Spinal cord (tissue), 10 donors: ENCODE measurements around the gene TOR3A. TPM values are rescaled to one million over a fixed set of nuclear protein-coding genes. Genes with fewer than 3 reads are reported as not detected.

Experiments used
- DNase-seq, 6 donors: peaks; one replicate each; pipeline versions ENCODE4 v3.0.0 to v3.0.0-alpha.2; 2013 to 2015; ENCODE audit warnings: low spot score in 6 of 6, low read depth in 4 of 6
- H3K27ac ChIP-seq: one replicate; pipeline ENCODE4 v1.5.1; 2013; ENCODE audit warnings: low read depth, low read length, control low read depth
- H3K27me3 ChIP-seq: one replicate; pipeline ENCODE4 v1.6.1; 2013; ENCODE audit warnings: low read length; ENCODE audit not compliant: control insufficient read depth, insufficient read depth
- H3K36me3 ChIP-seq: one replicate; pipeline ENCODE4 v1.6.1; 2013; ENCODE audit warnings: low read length; ENCODE audit not compliant: control insufficient read depth, insufficient read depth
- H3K4me1 ChIP-seq: one replicate; pipeline ENCODE4 v1.6.1; 2013; ENCODE audit warnings: low read length; ENCODE audit not compliant: control insufficient read depth, insufficient read depth
- H3K4me3 ChIP-seq: one replicate; pipeline ENCODE4 v1.5.1; 2013; ENCODE audit warnings: low read depth, low read length, control low read depth
- H3K9me3 ChIP-seq: one replicate; pipeline ENCODE4 v1.6.1; 2013; ENCODE audit warnings: low read length; ENCODE audit not compliant: control insufficient read depth, insufficient read depth
- WGBS: methylation state at CpG from one replicate; pipeline ENCODE4 v1.1.5; 2013; ENCODE audit warnings: missing lambda C conversion rate; ENCODE audit not compliant: insufficient coverage; 5-methylcytosine and 5-hydroxymethylcytosine counted together
- polyA plus RNA-seq, 2 donors: library from polyadenylated mRNA; unstranded; fragments of 120-200 nt; gene quantifications; one replicate each; pipeline ENCODE4 v1.2.1, GENCODE V29; 2013; ENCODE audit not compliant: insufficient read length in 2 of 2
- total RNA-seq, 2 donors: library from RNA; depleted of rRNA in 1 of 2; stranded (reverse); fragments of 120-200 nt in 1 of 2; fragments of >200 nt in 1 of 2; gene quantifications; one replicate each; pipeline versions ENCODE4 v1.2.3 to v1.2.4, GENCODE V29; 2013 to 2014
- donor health status: healthy.

TOR3A gene
- total and polyA plus RNA-seq, 4 donors = 18.3 to 27.4 (median 22.5) TPM

DNA sequence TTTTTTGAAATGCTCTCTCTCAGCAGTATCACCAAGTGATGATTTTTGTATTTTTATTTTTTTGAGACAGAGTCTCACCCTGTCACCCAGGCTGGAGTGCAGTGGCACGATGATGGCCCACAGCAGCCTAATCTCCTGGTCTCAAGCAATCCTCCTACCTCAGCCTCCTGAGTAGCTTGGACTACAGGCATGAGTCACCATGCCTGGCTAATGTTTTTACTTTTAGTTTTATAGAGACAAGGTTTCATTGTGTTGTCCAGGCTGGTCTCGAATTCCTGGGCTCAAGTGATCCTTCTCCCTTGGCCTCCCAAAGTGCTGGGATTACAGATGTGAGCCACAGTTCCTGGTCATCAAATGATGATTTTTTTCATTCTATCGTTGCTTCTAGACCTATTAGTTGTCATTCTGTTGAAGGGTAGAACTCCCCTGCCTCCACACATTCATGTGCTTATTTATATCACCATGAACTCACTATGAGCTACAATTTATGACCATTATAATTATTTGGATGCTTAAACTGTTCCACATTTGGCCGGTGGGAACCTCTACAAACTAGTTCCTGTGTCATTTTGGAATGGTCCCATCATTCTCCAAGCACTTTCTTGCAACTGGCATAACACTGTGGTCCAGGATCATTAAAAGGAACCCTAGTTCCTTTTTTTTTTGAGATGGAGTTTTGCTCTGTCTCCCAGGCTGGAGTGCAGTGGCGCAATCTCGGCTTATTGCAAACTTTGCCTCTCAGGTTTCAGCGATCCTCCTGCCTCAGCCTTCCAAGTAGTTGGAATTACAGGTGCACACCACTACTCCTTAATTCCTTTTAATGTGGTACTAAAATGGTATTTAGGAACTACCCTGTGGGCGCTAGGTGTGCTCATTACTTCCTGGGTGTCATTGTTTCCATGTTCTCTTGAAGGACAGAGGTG, 20.2 kb upstream of the TOR3A start:
- no CpG with 5 or more reads among the region's 8 CpGs for WGBS

DNA sequence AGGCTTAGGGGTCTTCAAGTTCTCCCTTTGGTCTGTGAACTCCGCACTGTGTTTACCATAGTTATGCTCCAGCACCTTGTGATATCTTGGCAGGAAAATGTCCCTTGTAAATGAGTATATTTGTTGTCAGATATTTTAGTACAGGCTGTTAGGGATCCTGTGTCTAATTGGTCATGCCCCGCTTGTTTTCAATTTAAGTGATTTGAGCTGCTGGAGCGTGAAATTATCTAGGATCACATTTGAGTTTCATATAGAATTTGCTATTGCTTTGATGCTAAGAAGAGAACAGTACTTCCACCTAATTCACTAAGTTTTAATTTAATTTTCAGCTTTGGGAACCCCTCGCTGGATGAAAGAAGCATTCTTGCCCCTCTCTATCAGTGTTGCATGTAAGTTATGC, 15.4 kb upstream of the TOR3A start:
- Histone ChIP-seq H3K27ac (no peak overlapping the region), H3K36me3 (peaks cover 17% of the 10 kb centered on the region)
- 83% methylated on average over 2 of the region's 4 CpGs for WGBS

More for the DNA sequence above, 20.2 kb upstream of the TOR3A start:
- Histone ChIP-seq H3K4me1 (no peaks in the 10 kb centered on the region), H3K36me3 (peaks cover 4% of the 10 kb centered on the region), H3K9me3 (no peaks in the 10 kb centered on the region), H3K4me3 (no peak overlapping the region), H3K27ac (no peak overlapping the region), H3K27me3 (no peaks in the 10 kb centered on the region)
- DNase-seq = no peak

DNA sequence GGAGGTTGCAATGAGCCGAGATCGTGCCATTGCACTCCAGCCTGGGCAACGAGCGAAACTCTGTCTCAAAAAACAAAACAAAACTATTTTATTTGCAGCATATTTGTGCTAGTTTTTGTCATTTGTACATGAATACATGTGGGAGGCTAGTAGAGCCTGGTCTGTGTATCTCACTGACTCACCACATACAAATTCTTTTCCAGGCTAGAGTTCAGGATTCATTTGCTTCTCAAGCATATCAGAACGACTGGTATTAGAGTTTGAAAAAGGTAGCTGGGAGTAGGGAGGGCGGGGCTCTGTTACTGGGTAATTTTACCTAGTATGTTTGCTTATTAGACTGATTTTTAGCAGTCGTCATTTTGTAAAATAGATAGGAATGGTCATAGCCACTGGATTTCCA, 4.5 kb upstream of the TOR3A start:
- H3K4me3 ChIP-seq = no peak overlapping the region
- H3K36me3 ChIP-seq = peaks cover 2% of the 10 kb centered on the region
- H3K27ac ChIP-seq = no peak overlapping the region
- H3K27me3 ChIP-seq = no peaks in the 10 kb centered on the region
- H3K4me1 ChIP-seq = peaks cover 8% of the 10 kb centered on the region
- WGBS = 100% methylated on average over 2 of the region's 7 CpGs
- no peak for DNase-seq
- no peaks in the 10 kb centered on the region for H3K9me3 ChIP-seq

More for the DNA sequence above, 15.4 kb upstream of the TOR3A start:
- H3K27me3 ChIP-seq = no peaks in the 10 kb centered on the region
- no peaks in the 10 kb centered on the region for H3K4me1 ChIP-seq
- peak in 1 of 6 donors; percentile 50 for DNase-seq
- H3K9me3 ChIP-seq = no peaks in the 10 kb centered on the region
- H3K4me3 ChIP-seq = no peak overlapping the region

DNA sequence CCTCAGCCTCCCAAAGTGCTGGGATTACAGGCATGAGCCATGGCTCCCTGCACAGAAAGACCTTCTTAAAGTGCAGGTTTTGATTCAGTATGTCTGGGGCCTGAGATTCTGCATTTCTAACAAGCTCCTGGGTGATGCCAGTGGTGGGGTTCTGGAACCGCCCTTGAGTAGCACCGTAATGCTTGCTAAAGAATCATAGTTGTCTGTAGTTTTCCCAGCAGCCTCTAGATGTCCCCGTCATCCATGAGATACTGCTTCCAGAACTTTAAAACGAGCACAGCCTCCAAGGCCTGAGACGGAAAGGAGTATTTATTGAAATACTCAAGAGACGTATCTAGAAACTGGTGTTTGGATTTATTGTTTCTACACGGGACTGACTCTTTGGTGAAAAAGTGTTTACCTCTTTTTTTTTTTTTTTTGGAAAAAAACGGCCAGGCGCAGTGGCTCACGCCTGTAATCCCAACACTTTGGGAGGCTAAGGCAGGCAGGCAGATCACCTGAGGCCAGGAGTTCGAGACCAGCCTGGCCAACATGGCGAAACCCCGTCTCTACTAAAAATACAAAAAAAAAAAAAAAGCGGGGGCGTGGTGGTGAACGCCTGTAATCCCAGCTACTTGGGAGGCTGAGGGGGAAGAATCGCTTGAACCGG, 2.6 kb upstream of the TOR3A start:
- Histone ChIP-seq H3K4me1 (peaks cover 20% of the 10 kb centered on the region), H3K9me3 (no peaks in the 10 kb centered on the region), H3K4me3 (no peak overlapping the region), H3K27ac (no peak overlapping the region), H3K27me3 (no peaks in the 10 kb centered on the region), H3K36me3 (peaks cover 2% of the 10 kb centered on the region)
- WGBS = 10% methylated on average over 2 of the region's 18 CpGs
- peak; percentile 41 to 94 (median 63) for DNase-seq

DNA sequence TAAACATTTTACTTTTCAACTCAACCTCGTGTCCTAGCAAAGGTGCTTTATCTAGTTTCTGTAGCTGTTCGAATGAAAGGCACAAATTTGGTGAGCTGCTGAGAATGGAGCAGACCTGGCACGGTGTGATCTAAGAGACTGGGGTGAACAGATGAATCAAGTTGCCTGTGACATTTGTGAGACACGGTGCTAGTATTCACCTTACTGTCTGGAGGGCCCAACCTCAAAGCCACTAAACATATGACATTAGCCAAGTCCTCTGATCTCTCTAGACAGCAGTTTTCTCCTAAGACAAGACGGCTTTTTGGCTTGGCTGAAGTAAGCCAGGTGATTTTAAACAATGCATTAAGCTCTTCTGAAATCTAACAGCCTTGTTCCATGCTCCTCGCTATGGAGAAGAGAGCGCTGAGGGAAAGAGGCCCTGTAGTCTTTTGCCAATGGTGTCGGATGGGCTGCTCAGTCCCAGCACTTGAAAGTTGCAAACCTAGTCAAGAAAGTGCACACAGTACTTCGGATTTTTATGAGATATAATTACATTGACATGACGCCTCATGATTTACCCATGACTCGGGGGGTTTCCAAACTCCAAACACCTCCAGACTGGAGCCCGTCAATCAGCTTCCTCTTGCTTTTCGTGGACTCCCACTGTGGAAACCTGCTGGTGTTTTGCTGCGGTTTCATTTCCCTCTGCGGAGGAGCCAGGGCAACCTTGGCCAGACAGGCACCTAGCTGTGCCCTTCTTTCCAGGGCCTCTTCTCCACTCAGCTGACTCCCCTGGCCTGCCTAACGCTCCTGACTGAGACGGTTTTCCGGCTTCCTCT, 794 bp upstream of the TOR3A start:
- H3K27ac ChIP-seq = peak overlapping the region; percentile 67
- peaks cover 20% of the 10 kb centered on the region for H3K4me1 ChIP-seq
- DNase-seq = no peak
- H3K9me3 ChIP-seq = no peaks in the 10 kb centered on the region
- 41% methylated on average over 13 of the region's 18 CpGs for WGBS
- H3K4me3 ChIP-seq = peak overlapping the region; percentile 73
- peaks cover 14% of the 10 kb centered on the region for H3K36me3 ChIP-seq
- no peaks in the 10 kb centered on the region for H3K27me3 ChIP-seq

DNA sequence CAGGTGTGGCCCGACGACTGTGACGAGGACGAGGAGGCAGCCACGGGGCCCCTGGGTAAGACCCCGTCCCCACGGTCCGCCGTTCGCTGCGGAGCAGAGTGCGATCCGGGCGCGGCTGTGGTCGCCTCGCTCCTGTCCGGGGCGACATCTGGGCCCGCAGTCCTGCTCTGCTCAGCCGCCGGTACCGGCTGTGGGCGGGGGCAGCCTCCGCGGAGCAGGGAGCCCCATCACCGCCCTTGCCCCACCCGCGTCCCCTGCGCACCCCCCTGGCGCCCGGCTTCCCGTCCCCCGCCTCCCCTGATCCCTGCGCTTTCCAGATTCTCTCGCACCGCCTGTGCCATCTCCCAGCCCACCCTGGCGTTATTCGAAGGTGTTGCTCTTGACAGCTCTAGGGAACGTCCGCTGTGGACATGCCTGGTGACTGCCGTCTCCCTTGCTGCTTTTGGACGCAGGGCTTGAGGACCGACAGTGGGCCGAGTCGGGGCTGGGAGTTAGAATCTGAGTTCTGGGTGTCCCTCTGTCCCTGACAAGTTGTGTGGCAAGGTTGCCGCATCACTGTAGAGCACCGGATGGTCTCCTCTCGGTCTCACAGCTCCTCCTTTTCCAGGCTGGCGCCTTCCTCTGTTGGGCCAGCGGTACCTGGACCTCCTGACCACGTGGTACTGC, 596 bp downstream of the TOR3A start:
- 0% methylated on average over 51 of the region's 52 CpGs for WGBS
- peak in 4 of 6 donors; percentile 5 to 63 (median 46) for DNase-seq
- Histone ChIP-seq H3K27ac (no peak overlapping the region), H3K27me3 (no peaks in the 10 kb centered on the region), H3K4me1 (peaks cover 20% of the 10 kb centered on the region), H3K4me3 (peak overlapping the region; percentile 73), H3K9me3 (no peaks in the 10 kb centered on the region), H3K36me3 (peaks cover 21% of the 10 kb centered on the region)

DNA sequence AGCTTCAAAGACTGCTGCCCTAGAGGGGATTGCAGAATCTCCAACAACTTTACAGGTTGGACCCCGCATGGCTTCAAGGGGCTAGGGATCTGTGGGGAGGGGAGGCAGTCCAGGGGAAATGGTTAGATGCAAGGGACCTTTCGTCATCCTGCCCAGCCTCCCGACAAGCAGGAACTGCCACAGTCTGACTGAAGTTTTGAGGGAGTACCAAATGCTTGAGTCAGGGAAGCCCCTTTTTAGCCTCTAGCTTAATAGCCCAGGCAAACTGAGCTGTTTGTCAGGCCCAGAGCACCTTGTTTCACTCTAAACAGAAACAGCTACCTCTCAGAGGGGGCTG, 1.1 kb downstream of the TOR3A start:
- Histone ChIP-seq H3K27ac (no peak overlapping the region), H3K36me3 (peaks cover 26% of the 10 kb centered on the region), H3K9me3 (no peaks in the 10 kb centered on the region), H3K4me1 (peaks cover 20% of the 10 kb centered on the region), H3K27me3 (no peaks in the 10 kb centered on the region), H3K4me3 (peak overlapping the region; percentile 73)
- WGBS = 0% methylated on average over 1 of the region's 3 CpGs
- no peak for DNase-seq

DNA sequence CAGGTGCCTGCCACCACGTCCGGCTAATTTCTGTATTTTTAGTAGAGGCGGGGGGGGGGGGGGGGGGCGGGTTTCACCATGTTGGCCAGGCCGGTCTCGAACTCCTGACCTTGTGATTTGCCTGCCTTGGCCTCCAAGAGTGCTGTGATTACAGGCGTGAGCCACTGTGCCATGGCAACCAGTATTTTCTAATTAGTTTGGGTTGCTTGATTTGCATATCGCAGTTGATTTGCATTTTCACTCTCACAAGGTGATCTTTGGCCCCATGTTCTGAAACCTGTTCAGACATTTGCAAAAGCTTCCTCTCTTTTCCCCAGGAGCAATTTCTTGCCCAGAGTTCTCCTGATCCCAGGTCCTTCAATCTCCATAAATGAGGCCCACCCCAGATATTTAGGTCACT, 1.7 kb downstream of the TOR3A start:
- no peak overlapping the region for H3K4me3 ChIP-seq

DNA sequence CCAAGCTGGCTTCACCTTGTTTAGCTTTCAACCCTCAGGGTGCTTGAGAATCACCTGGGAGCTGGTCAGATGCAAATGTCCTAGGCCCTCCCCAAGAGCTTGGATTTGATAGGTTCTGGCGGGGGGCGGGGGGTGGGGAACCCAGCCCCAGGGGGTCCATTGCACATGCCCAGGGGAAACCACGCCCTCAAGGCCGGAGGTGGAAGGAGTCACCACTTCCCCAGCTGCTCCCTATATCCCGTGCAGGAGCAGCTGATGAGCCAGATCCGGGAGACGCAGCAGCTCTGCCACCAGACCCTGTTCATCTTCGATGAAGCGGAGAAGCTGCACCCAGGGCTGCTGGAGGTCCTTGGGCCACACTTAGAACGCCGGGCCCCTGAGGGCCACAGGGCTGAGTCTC, 5.8 kb downstream of the TOR3A start:
- WGBS = 55% methylated on average over 10 of the region's 11 CpGs

More for the DNA sequence above, 1.7 kb downstream of the TOR3A start:
- H3K4me1 ChIP-seq = peaks cover 20% of the 10 kb centered on the region
- no peak for DNase-seq
- H3K27ac ChIP-seq = no peak overlapping the region
- no peaks in the 10 kb centered on the region for H3K9me3 ChIP-seq
- WGBS = 71% methylated on average over 1 of the region's 8 CpGs
- no peaks in the 10 kb centered on the region for H3K27me3 ChIP-seq
- H3K36me3 ChIP-seq = peaks cover 30% of the 10 kb centered on the region

More for the DNA sequence above, 5.8 kb downstream of the TOR3A start:
- Histone ChIP-seq H3K4me1 (peaks cover 14% of the 10 kb centered on the region), H3K27me3 (no peaks in the 10 kb centered on the region), H3K27ac (no peak overlapping the region), H3K36me3 (peaks cover 65% of the 10 kb centered on the region), H3K9me3 (no peaks in the 10 kb centered on the region), H3K4me3 (no peak overlapping the region)
- DNase-seq = no peak
